WTC11 (cell line): ENCODE results near the gene LTV1. TPM values are rescaled to one million over a fixed set of nuclear protein-coding genes. Genes with fewer than 3 reads are reported as not detected.
A peak's percentile ranks its signal among the peaks of the same experiment; 100 is the strongest.

Experiments
- ATAC-seq: fragments of 200-7000 bp; cut with Tn5 transposase; 2 replicates; pipeline ENCODE4 v1.10.0; 2021; ENCODE audit warnings: mild to moderate bottlenecking, moderate library complexity
- CTCF ChIA-PET: fragments of 300-600 bp; sonication (Branson Sonifier 250); formaldehyde crosslinking; loops from one replicate; lab custom pipeline; 2021; ENCODE audit warnings: antibody characterized with exemption; lab: Charles Lee
- POLR2A ChIA-PET: fragments of 350-600 bp; sonication (Branson Sonifier 250); formaldehyde crosslinking; loops from one replicate; lab custom pipeline; 2021; ENCODE audit warnings: antibody characterized with exemption; lab: Charles Lee
- DNase-seq: peaks from one replicate; pipeline ENCODE4 v3.0.0; 2021; ENCODE audit warnings: low spot score
- H3K27ac Mint-ChIP-seq: 2 replicates; pipeline ENCODE4 v1.8.0; 2021; ENCODE audit warnings: mixed read lengths
- H3K27me3 Mint-ChIP-seq: 2 replicates; pipeline ENCODE4 v1.8.0; 2021; ENCODE audit warnings: low read depth, mild to moderate bottlenecking, moderate library complexity, mixed read lengths
- H3K36me3 Mint-ChIP-seq: 2 replicates; pipeline ENCODE4 v1.8.0; 2021; ENCODE audit warnings: mixed read lengths
- H3K4me1 Mint-ChIP-seq: 2 replicates; pipeline ENCODE4 v1.8.0; 2022; ENCODE audit warnings: mixed read lengths
- H3K4me3 Mint-ChIP-seq: 2 replicates; pipeline ENCODE4 v1.8.0; 2021; ENCODE audit warnings: mild to moderate bottlenecking, moderate library complexity, mixed read lengths
- H3K9me3 Mint-ChIP-seq: 2 replicates; pipeline ENCODE4 v1.8.0; 2021; ENCODE audit warnings: mixed read lengths
- ATF1 ChIP-seq: sonication (generic); formaldehyde crosslinking; IDR thresholded peaks from 2 replicates; pipeline ENCODE4 v1.8.1; 2023; ENCODE audit warnings: mild to moderate bottlenecking, moderate library complexity, missing genetic modification reagents
- EMX1 ChIP-seq: fragments of 250-450 bp; sonication (Bioruptor Pico); IDR thresholded peaks from 2 replicates; pipeline ENCODE4 v1.8.0; 2021; ENCODE audit warnings: mild to moderate bottlenecking
- ESRRA ChIP-seq: sonication (generic); formaldehyde crosslinking; IDR thresholded peaks from 2 replicates; pipeline ENCODE4 v1.8.1; 2022; ENCODE audit warnings: mild to moderate bottlenecking, missing genetic modification reagents, borderline replicate concordance
- HMGA2 ChIP-seq: fragments of 250-450 bp; sonication (Bioruptor Pico); IDR thresholded peaks from 2 replicates; pipeline ENCODE4 v1.4.0; 2021; ENCODE audit warnings: mild to moderate bottlenecking, moderate library complexity
- KAT7 ChIP-seq: sonication (generic); formaldehyde crosslinking; IDR thresholded peaks from 2 replicates; pipeline ENCODE4 v1.8.1; 2023; ENCODE audit warnings: missing genetic modification reagents, mild to moderate bottlenecking, borderline replicate concordance
- MYBL2 ChIP-seq: sonication (generic); formaldehyde crosslinking; IDR thresholded peaks from 2 replicates; pipeline ENCODE4 v1.8.1; 2023; ENCODE audit warnings: mild to moderate bottlenecking, moderate library complexity, missing genetic modification reagents
- NFYB ChIP-seq: sonication (generic); formaldehyde crosslinking; conservative IDR thresholded peaks from 2 replicates; pipeline ENCODE4 v1.8.0; 2022; ENCODE audit warnings: low read depth, missing genetic modification reagents
- NR2C2 ChIP-seq: sonication (generic); formaldehyde crosslinking; IDR thresholded peaks from 2 replicates; pipeline ENCODE4 v1.8.0; 2022; ENCODE audit warnings: mild to moderate bottlenecking, missing genetic modification reagents
- SMAD4 ChIP-seq: sonication (generic); formaldehyde crosslinking; IDR thresholded peaks from 2 replicates; pipeline ENCODE4 v1.8.0; 2022; ENCODE audit warnings: mild to moderate bottlenecking, missing genetic modification reagents
- SP1 ChIP-seq: sonication (generic); formaldehyde crosslinking; conservative IDR thresholded peaks from 2 replicates; pipeline ENCODE4 v1.8.1; 2022; ENCODE audit warnings: missing genetic modification reagents
- TP53 ChIP-seq: sonication (generic); formaldehyde crosslinking; IDR thresholded peaks from 2 replicates; pipeline ENCODE4 v1.8.1; 2023; ENCODE audit warnings: mild to moderate bottlenecking, missing genetic modification reagents
- ZBTB21 ChIP-seq: sonication (generic); formaldehyde crosslinking; IDR thresholded peaks from 2 replicates; pipeline ENCODE4 v1.8.1; 2023; ENCODE audit warnings: mild to moderate bottlenecking, missing genetic modification reagents, borderline replicate concordance
- ZNF396 ChIP-seq: fragments of 250-450 bp; sonication (Bioruptor Pico); IDR thresholded peaks from 2 replicates; pipeline ENCODE4 v1.8.0; 2021; ENCODE audit warnings: mild to moderate bottlenecking, moderate library complexity, borderline replicate concordance
- total RNA-seq: library from RNA; stranded (reverse); gene quantifications from 3 replicates; pipeline ENCODE4 v1.2.3, GENCODE V29; 2021
- TF ChIP-seq, protein P1 (sequence below): sonication (generic); formaldehyde crosslinking; IDR thresholded peaks from 2 replicates; pipeline ENCODE4 v1.8.0; 2022; ENCODE audit warnings: mild to moderate bottlenecking, missing genetic modification reagents
- TF ChIP-seq, protein P2 (sequence below): sonication (generic); formaldehyde crosslinking; IDR thresholded peaks from 2 replicates; pipeline ENCODE4 v1.8.0; 2023; ENCODE audit warnings: missing genetic modification reagents, mild to moderate bottlenecking, borderline replicate concordance
- TF ChIP-seq, protein P3 (sequence below): sonication (generic); formaldehyde crosslinking; IDR thresholded peaks from 2 replicates; pipeline ENCODE4 v1.8.0; 2022; ENCODE audit warnings: mild to moderate bottlenecking, missing genetic modification reagents
- TF ChIP-seq, protein P4 (sequence below): sonication (generic); formaldehyde crosslinking; IDR thresholded peaks from 2 replicates; pipeline ENCODE4 v1.8.1; 2023; ENCODE audit warnings: mild to moderate bottlenecking, missing genetic modification reagents, moderate library complexity
- TF ChIP-seq, protein P5 (sequence below): fragments of 250-450 bp; sonication (Bioruptor Pico); conservative IDR thresholded peaks from 2 replicates; pipeline ENCODE4 v1.9.0; 2021; ENCODE audit warnings: mild to moderate bottlenecking
- TF ChIP-seq, protein P6 (sequence below): fragments of 250-450 bp; sonication (Bioruptor Pico); IDR thresholded peaks from 2 replicates; pipeline ENCODE4 v1.9.0; 2021; ENCODE audit warnings: mild to moderate bottlenecking, borderline replicate concordance

Gene LTV1
- total RNA-seq, 1 experiment from 2014 or later = 37.7 TPM

DNA sequence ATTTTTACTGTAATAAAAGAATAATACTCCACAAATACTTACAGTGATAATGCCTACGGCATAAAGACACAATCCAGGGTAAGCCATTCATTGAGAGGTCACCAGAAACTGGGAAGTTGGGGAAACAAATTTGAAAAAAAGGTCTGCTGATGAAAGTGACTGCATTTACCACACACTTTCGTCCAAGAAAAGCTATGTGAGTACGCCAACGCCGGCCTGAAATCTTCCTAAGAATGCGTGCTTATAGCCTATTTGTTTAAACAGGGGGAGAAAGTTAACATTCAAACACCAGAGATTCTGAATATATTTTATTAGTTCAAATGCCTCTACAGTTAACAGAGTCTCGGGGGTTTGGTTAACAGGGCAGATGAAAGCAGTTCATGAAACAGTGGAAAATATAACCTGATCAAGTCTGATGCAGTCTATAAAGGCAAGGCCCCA lies 657 bp upstream of the LTV1 start:
- Mint-ChIP-seq H3K4me1 (peaks cover 14% of the 10 kb centered on the region), H3K4me3 (peak overlapping the region; percentile 98), H3K36me3 (peaks cover 34% of the 10 kb centered on the region), H3K27ac (peak overlapping the region; percentile 96), H3K27me3 (no peaks in the 10 kb centered on the region), H3K9me3 (peaks cover 6% of the 10 kb centered on the region)
- no peak for ATAC-seq
- TF ChIP-seq SMAD4 = no peak
- TF ChIP-seq NR2C2 = no peak
- TF ChIP-seq SP1 = no peak
- TF ChIP-seq, protein P1, sequence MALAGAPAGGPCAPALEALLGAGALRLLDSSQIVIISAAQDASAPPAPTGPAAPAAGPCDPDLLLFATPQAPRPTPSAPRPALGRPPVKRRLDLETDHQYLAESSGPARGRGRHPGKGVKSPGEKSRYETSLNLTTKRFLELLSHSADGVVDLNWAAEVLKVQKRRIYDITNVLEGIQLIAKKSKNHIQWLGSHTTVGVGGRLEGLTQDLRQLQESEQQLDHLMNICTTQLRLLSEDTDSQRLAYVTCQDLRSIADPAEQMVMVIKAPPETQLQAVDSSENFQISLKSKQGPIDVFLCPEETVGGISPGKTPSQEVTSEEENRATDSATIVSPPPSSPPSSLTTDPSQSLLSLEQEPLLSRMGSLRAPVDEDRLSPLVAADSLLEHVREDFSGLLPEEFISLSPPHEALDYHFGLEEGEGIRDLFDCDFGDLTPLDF = no peak
- TF ChIP-seq KAT7 (CRISPR knock-in tag) = no peak
- TF ChIP-seq MYBL2 = no peak
- TF ChIP-seq ZBTB21 (CRISPR knock-in tag) = no peak
- TF ChIP-seq NFYB (CRISPR knock-in tag) = no peak
- TF ChIP-seq, protein P2, sequence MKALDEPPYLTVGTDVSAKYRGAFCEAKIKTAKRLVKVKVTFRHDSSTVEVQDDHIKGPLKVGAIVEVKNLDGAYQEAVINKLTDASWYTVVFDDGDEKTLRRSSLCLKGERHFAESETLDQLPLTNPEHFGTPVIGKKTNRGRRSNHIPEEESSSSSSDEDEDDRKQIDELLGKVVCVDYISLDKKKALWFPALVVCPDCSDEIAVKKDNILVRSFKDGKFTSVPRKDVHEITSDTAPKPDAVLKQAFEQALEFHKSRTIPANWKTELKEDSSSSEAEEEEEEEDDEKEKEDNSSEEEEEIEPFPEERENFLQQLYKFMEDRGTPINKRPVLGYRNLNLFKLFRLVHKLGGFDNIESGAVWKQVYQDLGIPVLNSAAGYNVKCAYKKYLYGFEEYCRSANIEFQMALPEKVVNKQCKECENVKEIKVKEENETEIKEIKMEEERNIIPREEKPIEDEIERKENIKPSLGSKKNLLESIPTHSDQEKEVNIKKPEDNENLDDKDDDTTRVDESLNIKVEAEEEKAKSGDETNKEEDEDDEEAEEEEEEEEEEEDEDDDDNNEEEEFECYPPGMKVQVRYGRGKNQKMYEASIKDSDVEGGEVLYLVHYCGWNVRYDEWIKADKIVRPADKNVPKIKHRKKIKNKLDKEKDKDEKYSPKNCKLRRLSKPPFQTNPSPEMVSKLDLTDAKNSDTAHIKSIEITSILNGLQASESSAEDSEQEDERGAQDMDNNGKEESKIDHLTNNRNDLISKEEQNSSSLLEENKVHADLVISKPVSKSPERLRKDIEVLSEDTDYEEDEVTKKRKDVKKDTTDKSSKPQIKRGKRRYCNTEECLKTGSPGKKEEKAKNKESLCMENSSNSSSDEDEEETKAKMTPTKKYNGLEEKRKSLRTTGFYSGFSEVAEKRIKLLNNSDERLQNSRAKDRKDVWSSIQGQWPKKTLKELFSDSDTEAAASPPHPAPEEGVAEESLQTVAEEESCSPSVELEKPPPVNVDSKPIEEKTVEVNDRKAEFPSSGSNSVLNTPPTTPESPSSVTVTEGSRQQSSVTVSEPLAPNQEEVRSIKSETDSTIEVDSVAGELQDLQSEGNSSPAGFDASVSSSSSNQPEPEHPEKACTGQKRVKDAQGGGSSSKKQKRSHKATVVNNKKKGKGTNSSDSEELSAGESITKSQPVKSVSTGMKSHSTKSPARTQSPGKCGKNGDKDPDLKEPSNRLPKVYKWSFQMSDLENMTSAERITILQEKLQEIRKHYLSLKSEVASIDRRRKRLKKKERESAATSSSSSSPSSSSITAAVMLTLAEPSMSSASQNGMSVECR (CRISPR knock-in tag) = no peak
- TF ChIP-seq, protein P3, sequence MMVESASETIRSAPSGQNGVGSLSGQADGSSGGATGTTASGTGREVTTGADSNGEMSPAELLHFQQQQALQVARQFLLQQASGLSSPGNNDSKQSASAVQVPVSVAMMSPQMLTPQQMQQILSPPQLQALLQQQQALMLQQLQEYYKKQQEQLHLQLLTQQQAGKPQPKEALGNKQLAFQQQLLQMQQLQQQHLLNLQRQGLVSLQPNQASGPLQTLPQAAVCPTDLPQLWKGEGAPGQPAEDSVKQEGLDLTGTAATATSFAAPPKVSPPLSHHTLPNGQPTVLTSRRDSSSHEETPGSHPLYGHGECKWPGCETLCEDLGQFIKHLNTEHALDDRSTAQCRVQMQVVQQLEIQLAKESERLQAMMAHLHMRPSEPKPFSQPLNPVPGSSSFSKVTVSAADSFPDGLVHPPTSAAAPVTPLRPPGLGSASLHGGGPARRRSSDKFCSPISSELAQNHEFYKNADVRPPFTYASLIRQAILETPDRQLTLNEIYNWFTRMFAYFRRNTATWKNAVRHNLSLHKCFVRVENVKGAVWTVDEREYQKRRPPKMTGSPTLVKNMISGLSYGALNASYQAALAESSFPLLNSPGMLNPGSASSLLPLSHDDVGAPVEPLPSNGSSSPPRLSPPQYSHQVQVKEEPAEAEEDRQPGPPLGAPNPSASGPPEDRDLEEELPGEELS (CRISPR knock-in tag) = no peak
- TF ChIP-seq ZNF396 (CRISPR knock-in tag) = no peak
- TF ChIP-seq EMX1 (CRISPR knock-in tag) = no peak
- TF ChIP-seq, protein P4, sequence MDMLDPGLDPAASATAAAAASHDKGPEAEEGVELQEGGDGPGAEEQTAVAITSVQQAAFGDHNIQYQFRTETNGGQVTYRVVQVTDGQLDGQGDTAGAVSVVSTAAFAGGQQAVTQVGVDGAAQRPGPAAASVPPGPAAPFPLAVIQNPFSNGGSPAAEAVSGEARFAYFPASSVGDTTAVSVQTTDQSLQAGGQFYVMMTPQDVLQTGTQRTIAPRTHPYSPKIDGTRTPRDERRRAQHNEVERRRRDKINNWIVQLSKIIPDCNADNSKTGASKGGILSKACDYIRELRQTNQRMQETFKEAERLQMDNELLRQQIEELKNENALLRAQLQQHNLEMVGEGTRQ (CRISPR knock-in tag) = no peak
- TF ChIP-seq TP53 (CRISPR knock-in tag) = no peak
- TF ChIP-seq, protein P5, sequence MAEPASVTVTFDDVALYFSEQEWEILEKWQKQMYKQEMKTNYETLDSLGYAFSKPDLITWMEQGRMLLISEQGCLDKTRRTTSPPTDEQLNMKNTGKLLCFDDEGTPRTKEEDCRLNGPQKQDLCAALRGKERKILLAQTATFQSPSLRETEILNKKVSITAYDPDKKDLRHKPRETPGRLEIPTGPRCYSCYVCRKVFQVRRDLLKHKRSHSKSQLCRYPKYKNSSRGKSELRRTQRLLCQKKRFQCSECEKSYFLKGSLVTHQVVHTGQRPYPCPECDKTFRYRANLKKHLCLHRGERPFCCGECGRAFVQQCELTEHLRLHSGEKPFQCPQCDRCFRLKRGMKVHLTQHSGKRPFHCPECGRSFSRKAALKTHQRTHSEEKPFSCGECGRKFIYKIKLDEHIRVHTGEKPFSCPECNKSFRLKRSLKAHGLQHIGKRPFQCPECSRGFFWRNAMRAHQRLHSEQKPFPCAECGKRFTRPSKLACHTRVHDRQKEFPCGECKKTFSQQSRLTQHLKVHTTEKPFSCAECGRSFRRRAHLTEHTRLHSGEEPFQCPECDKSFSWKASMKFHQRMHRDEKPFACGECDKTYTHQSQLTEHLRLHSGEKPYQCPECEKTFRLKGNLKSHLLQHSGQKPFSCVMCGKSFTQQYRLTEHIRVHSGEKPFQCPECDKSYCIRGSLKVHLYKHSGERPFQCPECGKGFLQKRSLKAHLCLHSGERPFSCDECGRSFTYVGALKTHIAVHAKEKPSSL (CRISPR knock-in tag) = no peak
- no peak for TF ChIP-seq ATF1 (CRISPR knock-in tag)
- TF ChIP-seq ESRRA = no peak
- no peak for TF ChIP-seq HMGA2 (CRISPR knock-in tag)
- TF ChIP-seq, protein P6, sequence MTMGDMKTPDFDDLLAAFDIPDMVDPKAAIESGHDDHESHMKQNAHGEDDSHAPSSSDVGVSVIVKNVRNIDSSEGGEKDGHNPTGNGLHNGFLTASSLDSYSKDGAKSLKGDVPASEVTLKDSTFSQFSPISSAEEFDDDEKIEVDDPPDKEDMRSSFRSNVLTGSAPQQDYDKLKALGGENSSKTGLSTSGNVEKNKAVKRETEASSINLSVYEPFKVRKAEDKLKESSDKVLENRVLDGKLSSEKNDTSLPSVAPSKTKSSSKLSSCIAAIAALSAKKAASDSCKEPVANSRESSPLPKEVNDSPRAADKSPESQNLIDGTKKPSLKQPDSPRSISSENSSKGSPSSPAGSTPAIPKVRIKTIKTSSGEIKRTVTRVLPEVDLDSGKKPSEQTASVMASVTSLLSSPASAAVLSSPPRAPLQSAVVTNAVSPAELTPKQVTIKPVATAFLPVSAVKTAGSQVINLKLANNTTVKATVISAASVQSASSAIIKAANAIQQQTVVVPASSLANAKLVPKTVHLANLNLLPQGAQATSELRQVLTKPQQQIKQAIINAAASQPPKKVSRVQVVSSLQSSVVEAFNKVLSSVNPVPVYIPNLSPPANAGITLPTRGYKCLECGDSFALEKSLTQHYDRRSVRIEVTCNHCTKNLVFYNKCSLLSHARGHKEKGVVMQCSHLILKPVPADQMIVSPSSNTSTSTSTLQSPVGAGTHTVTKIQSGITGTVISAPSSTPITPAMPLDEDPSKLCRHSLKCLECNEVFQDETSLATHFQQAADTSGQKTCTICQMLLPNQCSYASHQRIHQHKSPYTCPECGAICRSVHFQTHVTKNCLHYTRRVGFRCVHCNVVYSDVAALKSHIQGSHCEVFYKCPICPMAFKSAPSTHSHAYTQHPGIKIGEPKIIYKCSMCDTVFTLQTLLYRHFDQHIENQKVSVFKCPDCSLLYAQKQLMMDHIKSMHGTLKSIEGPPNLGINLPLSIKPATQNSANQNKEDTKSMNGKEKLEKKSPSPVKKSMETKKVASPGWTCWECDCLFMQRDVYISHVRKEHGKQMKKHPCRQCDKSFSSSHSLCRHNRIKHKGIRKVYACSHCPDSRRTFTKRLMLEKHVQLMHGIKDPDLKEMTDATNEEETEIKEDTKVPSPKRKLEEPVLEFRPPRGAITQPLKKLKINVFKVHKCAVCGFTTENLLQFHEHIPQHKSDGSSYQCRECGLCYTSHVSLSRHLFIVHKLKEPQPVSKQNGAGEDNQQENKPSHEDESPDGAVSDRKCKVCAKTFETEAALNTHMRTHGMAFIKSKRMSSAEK = no peak
- DNase-seq = no peak
- ChIA-PET CTCF (interaction anchor here (0.6 to 2.9 kb wide), 7 partner anchors 9 to 306 kb away, joined by 3 to 26 read pairs (median 5); no protein-coding TSS in a partner anchor), POLR2A (interaction anchor here (0.6 to 1.7 kb wide), 8 partner anchors 20 to 392 kb away, joined by 3 to 7 read pairs (median 3); partner anchors contain the start of genes ADAT2, FUCA2, PEX3 and PHACTR2)
